Mesothelial cell of epicardium (in vitro differentiated cells): ENCODE data around the gene HHIPL1. TPM values are rescaled to one million over a fixed set of nuclear protein-coding genes. Genes with fewer than 3 reads are reported as not detected.

ENCODE experiments used
- DNase-seq, 2 experiments: peaks; one replicate each; pipeline ENCODE4 v3.0.0; 2021; ENCODE audit warnings: low spot score in 2 of 2; ENCODE audit not compliant: unreplicated experiment in 2 of 2
- H3K27ac Mint-ChIP-seq: 2 replicates; pipeline ENCODE4 v1.8.0; 2021; ENCODE audit warnings: mixed read lengths
- H3K27me3 Mint-ChIP-seq: 2 replicates; pipeline ENCODE4 v1.8.0; 2021; ENCODE audit warnings: low read depth, mixed read lengths
- H3K36me3 Mint-ChIP-seq: 2 replicates; pipeline ENCODE4 v1.8.0; 2021; ENCODE audit warnings: mixed read lengths
- H3K4me1 Mint-ChIP-seq: 2 replicates; pipeline ENCODE4 v1.8.0; 2021; ENCODE audit warnings: mixed read lengths
- H3K4me3 Mint-ChIP-seq: 2 replicates; pipeline ENCODE4 v1.8.0; 2021; ENCODE audit warnings: mild to moderate bottlenecking, moderate library complexity, mixed read lengths
- H3K9me3 Mint-ChIP-seq: 2 replicates; pipeline ENCODE4 v1.8.0; 2021; ENCODE audit warnings: mixed read lengths
- CTCF ChIP-seq: fragments of 200-600 bp; sonication (generic); IDR thresholded peaks from one replicate; pipeline ENCODE4 v1.5.0; 2021; ENCODE audit warnings: antibody characterized with exemption; ENCODE audit not compliant: unreplicated experiment
- total RNA-seq: library from RNA; stranded (reverse); gene quantifications from 3 replicates; pipeline ENCODE4 v1.2.1, GENCODE V29; 2021

HHIPL1 gene
- total RNA-seq, 1 donor from 2014 or later, result 4.4 TPM

DNA sequence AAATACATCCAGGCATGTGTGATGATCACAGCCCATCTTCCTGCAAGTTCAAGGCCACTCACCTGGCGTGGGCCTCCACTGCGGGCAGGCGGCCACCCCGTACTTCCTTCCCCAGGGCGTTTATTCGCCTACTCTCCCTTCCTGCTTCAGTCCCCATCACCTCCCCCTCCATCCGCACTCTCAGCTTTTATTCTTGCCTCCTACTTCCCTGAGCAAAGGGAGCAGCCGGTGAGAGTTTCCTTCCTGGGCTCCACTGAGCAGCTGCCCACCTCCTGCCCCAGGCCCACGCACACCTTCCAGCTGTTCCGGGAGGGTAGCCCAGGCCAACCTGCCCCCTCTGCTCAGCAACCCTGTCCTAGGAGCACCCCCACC is 43.3 kb downstream of the HHIPL1 start:
- no peaks in the 10 kb centered on the region for H3K36me3 Mint-ChIP-seq
- no peak for TF ChIP-seq CTCF
- H3K27me3 Mint-ChIP-seq, result peaks cover 60% of the 10 kb centered on the region

GRCh38 chr14:99688629-99689028 is 43.7 kb downstream of the HHIPL1 start:
- Mint-ChIP-seq H3K27me3 (peaks cover 60% of the 10 kb centered on the region), H3K4me3 (no peak overlapping the region), H3K4me1 (no peaks in the 10 kb centered on the region), H3K9me3 (no peaks in the 10 kb centered on the region), H3K27ac (no peak overlapping the region), H3K36me3 (no peaks in the 10 kb centered on the region)
- TF ChIP-seq CTCF, result no peak
- peak in 1 of 2 experiments; percentile 31 for DNase-seq

More for the DNA sequence above, 43.3 kb downstream of the HHIPL1 start:
- Mint-ChIP-seq H3K4me3 (no peak overlapping the region), H3K9me3 (no peaks in the 10 kb centered on the region), H3K27ac (no peak overlapping the region), H3K4me1 (no peaks in the 10 kb centered on the region)
- peak in 1 of 2 experiments; percentile 31 for DNase-seq

DNA sequence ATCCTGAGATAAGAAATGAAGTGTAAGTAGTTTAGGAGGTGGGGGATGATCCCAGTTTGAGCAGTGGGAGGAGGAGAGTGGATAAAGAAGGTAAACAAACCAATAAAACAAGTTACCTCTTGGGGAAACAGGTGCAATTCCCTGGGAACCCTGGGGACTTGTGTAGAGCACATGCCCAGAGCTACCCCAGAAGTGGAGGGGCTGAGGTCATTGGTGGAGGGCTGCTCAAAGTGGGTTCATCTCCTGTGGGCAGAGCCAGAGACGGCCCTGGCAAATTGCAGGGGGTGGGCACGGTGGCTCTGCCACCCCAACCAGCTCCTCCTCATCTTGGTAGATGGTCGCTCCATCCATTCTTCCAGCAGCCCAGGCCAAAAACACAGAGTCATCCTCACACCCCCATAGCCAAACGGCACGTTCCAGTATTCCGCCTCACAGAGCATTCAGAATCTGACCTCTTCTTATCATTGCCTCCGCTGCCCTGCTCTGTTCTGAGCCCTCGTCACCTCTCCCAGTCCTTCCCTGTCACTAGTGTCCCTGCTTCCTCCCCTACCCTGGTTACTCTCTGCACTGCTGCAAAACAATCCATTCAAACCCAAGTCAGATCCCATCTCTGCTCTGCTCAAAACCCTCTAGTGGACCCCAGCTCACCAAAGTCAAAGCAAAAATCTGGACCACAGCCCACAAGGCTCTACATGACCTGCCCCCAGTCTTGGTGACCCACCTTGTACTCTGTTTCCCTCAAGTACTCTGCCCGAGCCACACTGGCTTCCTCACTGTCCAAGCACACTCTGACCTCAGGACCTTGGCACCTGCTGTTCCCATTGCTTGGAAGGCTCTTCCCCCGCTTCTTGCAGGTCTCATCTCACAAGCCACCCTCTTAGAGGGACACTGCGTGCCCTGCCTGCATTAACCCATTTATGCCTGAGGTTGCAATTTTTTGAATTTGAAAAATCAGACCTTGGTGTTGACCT is 44.6 kb downstream of the HHIPL1 start:
- H3K36me3 Mint-ChIP-seq, result no peaks in the 10 kb centered on the region
- no peak overlapping the region for H3K4me3 Mint-ChIP-seq
- H3K9me3 Mint-ChIP-seq, result peaks cover 5% of the 10 kb centered on the region
- TF ChIP-seq CTCF, result no peak
- peaks cover 60% of the 10 kb centered on the region for H3K27me3 Mint-ChIP-seq
- DNase-seq, result peak in 1 of 2 experiments; percentile 35
- no peaks in the 10 kb centered on the region for H3K4me1 Mint-ChIP-seq
- H3K27ac Mint-ChIP-seq, result no peak overlapping the region

GRCh38 chr14:99690636-99691035 is 45.7 kb downstream of the HHIPL1 start:
- H3K4me1 Mint-ChIP-seq, result no peaks in the 10 kb centered on the region
- H3K9me3 Mint-ChIP-seq, result peaks cover 11% of the 10 kb centered on the region
- H3K27ac Mint-ChIP-seq, result no peak overlapping the region
- peaks cover 55% of the 10 kb centered on the region for H3K27me3 Mint-ChIP-seq
- no peaks in the 10 kb centered on the region for H3K36me3 Mint-ChIP-seq
- no peak overlapping the region for H3K4me3 Mint-ChIP-seq
- DNase-seq, result peak in 1 of 2 experiments; percentile 17
- no peak for TF ChIP-seq CTCF

DNA sequence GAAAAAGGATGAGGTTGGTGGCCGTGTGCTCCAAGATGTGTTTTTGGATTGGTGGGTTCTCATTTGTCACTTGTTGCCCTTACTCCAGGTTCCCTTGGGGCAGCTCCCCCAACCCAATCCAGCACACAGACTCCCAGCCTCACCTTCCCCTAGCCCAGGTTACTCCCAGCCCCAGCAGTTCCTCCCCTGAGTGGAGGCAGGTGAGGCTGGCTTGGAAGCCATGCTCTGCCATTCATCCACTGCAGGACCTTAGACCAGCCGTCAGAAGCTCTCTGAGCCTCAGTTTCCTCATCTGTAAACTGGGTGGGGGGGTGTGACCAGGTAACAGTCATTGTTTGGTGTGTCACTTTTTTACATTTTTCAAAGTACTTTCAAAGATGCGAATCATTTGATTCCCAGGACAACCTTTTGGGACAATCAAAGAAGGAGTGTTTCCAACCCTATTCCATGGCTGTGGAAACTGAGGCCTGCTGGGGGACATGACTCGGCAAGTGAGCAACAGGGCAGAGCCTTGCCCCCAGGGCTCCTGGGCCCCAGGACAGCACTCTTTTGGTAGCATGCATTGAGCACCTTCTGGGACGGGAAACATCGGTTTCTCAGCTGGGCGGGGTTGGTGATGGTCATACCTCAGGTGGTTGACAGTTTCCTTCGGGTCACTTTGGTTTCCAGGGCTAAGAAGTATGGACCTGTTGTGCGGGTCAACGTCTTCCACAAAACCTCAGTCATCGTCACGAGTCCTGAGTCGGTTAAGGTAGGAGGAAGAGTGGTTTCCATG is 46.4 kb downstream of the HHIPL1 start:
- Mint-ChIP-seq H3K4me1 (no peaks in the 10 kb centered on the region), H3K27me3 (peaks cover 49% of the 10 kb centered on the region), H3K27ac (no peak overlapping the region), H3K9me3 (peaks cover 16% of the 10 kb centered on the region), H3K4me3 (no peak overlapping the region), H3K36me3 (no peaks in the 10 kb centered on the region)
- TF ChIP-seq CTCF, result no peak
- DNase-seq, result peak in 1 of 2 experiments; percentile 16
